Heart right ventricle (tissue), 16 donors: ENCODE data around the gene PIEZO1. TPM values are rescaled to one million over a fixed set of nuclear protein-coding genes. Genes with fewer than 3 reads are reported as not detected.
"Not testable (repeated sequence)": the region's sequence is repeated elsewhere in the genome, so short reads cannot be mapped to it uniquely, and the experiment has no call there.

Source experiments
- ATAC-seq, 8 donors: fragments of 200-7000 bp; cut with Tn5 transposase; one replicate each; pipeline ENCODE4 v1.9.1; 2020; ENCODE audit warnings: mild to moderate bottlenecking in 8 of 8, moderate library complexity in 8 of 8, moderate number of reproducible peaks in 1 of 8
- DNase-seq, 2 donors: peaks; one replicate each; pipeline ENCODE4 v3.0.0-alpha.2; 2020
- H3K27ac ChIP-seq, 10 donors: fragments of 200-600 bp; sonication (generic) in 2 of 10; one replicate each; pipeline versions ENCODE4 v1.5.0 to v1.8.0; 2020 to 2022; ENCODE audit warnings: mild to moderate bottlenecking in 3 of 10
- H3K27me3 ChIP-seq, 7 donors: fragments of 200-600 bp; one replicate each; pipeline ENCODE4 v1.8.0; 2021 to 2022; ENCODE audit warnings: mild to moderate bottlenecking in 2 of 7
- H3K36me3 ChIP-seq, 9 donors: fragments of 200-600 bp; sonication (generic) in 1 of 9; one replicate each; pipeline versions ENCODE4 v1.5.0 to v1.8.0; 2020 to 2022; ENCODE audit warnings: mild to moderate bottlenecking in 2 of 9
- H3K4me1 ChIP-seq, 9 donors: fragments of 200-600 bp; sonication (generic) in 1 of 9; one replicate each; pipeline versions ENCODE4 v1.5.0 to v1.8.0; 2020 to 2022; ENCODE audit warnings: mild to moderate bottlenecking in 4 of 9
- H3K4me3 ChIP-seq, 10 donors: fragments of 200-600 bp; sonication (generic) in 2 of 10; one replicate each; pipeline versions ENCODE4 v1.5.0 to v1.8.0; 2020 to 2022; ENCODE audit warnings: mild to moderate bottlenecking in 7 of 10, moderate library complexity in 2 of 10
- H3K9me3 ChIP-seq, 11 donors: fragments of 200-600 bp in 10 of 11; sonication (generic) in 2 of 11; one replicate each; pipeline versions ENCODE4 v1.5.0 to v1.8.0; 2013 to 2022; ENCODE audit warnings: mild to moderate bottlenecking in 2 of 11, control low read depth in 1 of 11, moderate library complexity in 1 of 11
- CTCF ChIP-seq, 9 donors: fragments of 200-600 bp; sonication (generic) in 2 of 9; IDR thresholded peaks; one replicate each; pipeline versions ENCODE4 v1.5.0 to v1.8.0; 2021 to 2022; ENCODE audit warnings: antibody characterized with exemption in 9 of 9, mild to moderate bottlenecking in 5 of 9, moderate library complexity in 1 of 9
- WGBS, 2 donors: extraction: QIAGEN DNeasy Blood & Tissue Kit; methylation state at CpG; one replicate each; pipeline ENCODE4 v1.1.7; 2013; ENCODE audit warnings: inconsistent platforms in 1 of 2; 5-methylcytosine and 5-hydroxymethylcytosine counted together
- intact Hi-C, 10 donors: fragments of 100-400 bp; cut with DNase I; formaldehyde crosslinking; loops; one replicate each; pipeline versions ENCODE4 v1.11.1 to v1.14.2; 2022
- polyA plus RNA-seq, 2 donors: library from polyadenylated mRNA; stranded (reverse); fragments of 200-250 nt; gene quantifications; one replicate each; pipeline ENCODE4 v1.2.3, GENCODE V29; 2013
- total RNA-seq, 10 donors: library from RNA; stranded (reverse); fragmentation: NEBNext Ultra II Directional in 3 of 10; extraction: Animal tissue kit (Norgen Biotek cat#: 25700) in 3 of 10; gene quantifications; one replicate each; pipeline versions ENCODE4 v1.2.1 to v1.2.4, GENCODE V29; 2021 to 2023
- donor health status: Arrhythmogenic right ventricular cardiomyopathy.
- donor health status: ischemic (EF 13 %, LVEDD 7.1; RV severe dilation, severe dysfunction).
- donor health status: healthy with polysubstance abuse.
- donor health status: DM: no; HTN: yes; CAD: no.
- donor health status: DM: no; HTN: no; CAD: no.
- donor health status: ischemic (EF 25% LVEDD 6.9; RV normal size, moderate dysfunction).
- donor health status: ischemic (EF 25% LVEDD 5.7; RV mildly dilated, moderate dysfunction).
- donor health status: healthy.
- donor health status: DM: yes; HTN: yes; CAD: no.
- donor health status: Ischemic cardiomyopathy.
- donor health status: ischemic (EF 35%, LVEDD 5.7; RV mildly dilated, moderate dysfunction).
- donor health status: nonischemic (EF 11% LVEDD 7.7; RV severe dilation, severe dysfunction).
- donor health status: DM: yes; HTN: yes; CAD: no.
- donor health status: PGD.
- donor health status: ischemic (EF 29% LVEDD 5.4; RV normal size, mild dysfunction).
- donor health status: nonischemic (EF 23%, LVEDD 6.1; RV moderate dilation, normal function).

The PIEZO1 gene
- total and polyA plus RNA-seq, 12 donors: 12.3 to 78.2 (median 18.0) TPM

- Histone ChIP-seq H3K27ac (no peak overlapping the region), H3K4me3 (no peak overlapping the region), H3K36me3 (peaks cover 0 to 71% (median 7%) of the 10 kb centered on the region in 9 donors), H3K9me3 (no peaks in the 10 kb centered on the region), H3K4me1 (no peaks in the 10 kb centered on the region), H3K27me3 (no peaks in the 10 kb centered on the region)
- ATAC-seq (no peak), DNase-seq (no peak)
- WGBS, 2 donors: 95 to 96% methylated on average over 26 of the region's 26 CpGs
- no peak for TF ChIP-seq CTCF (IDR thresholded peaks at IDR 0.05)
- intact Hi-C loops: loop anchor here in 1 of 10 donors (5.0 kb wide), 1 partner anchor 921 kb away; no protein-coding TSS in a partner anchor
Measured at GRCh38 chr16:88826070-88826840, 41.2 kb upstream of the PIEZO1 start.

- no peaks in the 10 kb centered on the region for H3K4me1 ChIP-seq
- DNase-seq (no peak), ATAC-seq (no peak)
- H3K27ac ChIP-seq: no peak overlapping the region
- intact Hi-C loops: loop anchor here in 1 of 10 donors (5.0 kb wide), 1 partner anchor 922 kb away; no protein-coding TSS in a partner anchor
- no peaks in the 10 kb centered on the region for H3K27me3 ChIP-seq
- peaks cover 0 to 71% (median 7%) of the 10 kb centered on the region in 9 donors for H3K36me3 ChIP-seq
- no peaks in the 10 kb centered on the region for H3K9me3 ChIP-seq
- TF ChIP-seq CTCF (IDR thresholded peaks at IDR 0.05): no peak
- 83 to 97% methylated on average over 7 to 12 of the region's 12 CpGs for WGBS, 2 donors
- no peak overlapping the region for H3K4me3 ChIP-seq
Measured at GRCh38 chr16:88825146-88825545, 40.1 kb upstream of the PIEZO1 start.

- Histone ChIP-seq H3K4me1 (no peaks in the 10 kb centered on the region), H3K36me3 (peaks cover 0 to 70% (median 7%) of the 10 kb centered on the region in 9 donors), H3K27me3 (no peaks in the 10 kb centered on the region), H3K9me3 (no peaks in the 10 kb centered on the region), H3K27ac (no peak overlapping the region), H3K4me3 (no peak overlapping the region)
- DNase-seq (no peak), ATAC-seq (no peak)
- intact Hi-C loops: loop anchor here in 1 of 10 donors (5.0 kb wide), 1 partner anchor 923 kb away; no protein-coding TSS in a partner anchor
- 85 to 88% methylated on average over 31 to 33 of the region's 33 CpGs for WGBS, 2 donors
- no peak for TF ChIP-seq CTCF (IDR thresholded peaks at IDR 0.05)
Measured at GRCh38 chr16:88824256-88825077, 39.4 kb upstream of the PIEZO1 start.

GRCh38 chr16:88823646-88824045, 38.6 kb upstream of the PIEZO1 start:
- 99% methylated on average over 21 to 28 of the region's 31 CpGs for WGBS, 2 donors
- DNase-seq, H3K4me1 ChIP-seq, H3K4me3 ChIP-seq, intact Hi-C loops, H3K27ac ChIP-seq, H3K9me3 ChIP-seq, ATAC-seq, H3K27me3 ChIP-seq: not testable (repeated sequence)
- H3K36me3 ChIP-seq: peaks cover 0 to 68% (median 7%) of the 10 kb centered on the region in 9 donors
